ENCODE data around the gene ZIC1.

GRCh38 chr3:147422196-147422595, 13.0 kb downstream of the ZIC1 start:
- TF ChIP-seq, protein P1, sequence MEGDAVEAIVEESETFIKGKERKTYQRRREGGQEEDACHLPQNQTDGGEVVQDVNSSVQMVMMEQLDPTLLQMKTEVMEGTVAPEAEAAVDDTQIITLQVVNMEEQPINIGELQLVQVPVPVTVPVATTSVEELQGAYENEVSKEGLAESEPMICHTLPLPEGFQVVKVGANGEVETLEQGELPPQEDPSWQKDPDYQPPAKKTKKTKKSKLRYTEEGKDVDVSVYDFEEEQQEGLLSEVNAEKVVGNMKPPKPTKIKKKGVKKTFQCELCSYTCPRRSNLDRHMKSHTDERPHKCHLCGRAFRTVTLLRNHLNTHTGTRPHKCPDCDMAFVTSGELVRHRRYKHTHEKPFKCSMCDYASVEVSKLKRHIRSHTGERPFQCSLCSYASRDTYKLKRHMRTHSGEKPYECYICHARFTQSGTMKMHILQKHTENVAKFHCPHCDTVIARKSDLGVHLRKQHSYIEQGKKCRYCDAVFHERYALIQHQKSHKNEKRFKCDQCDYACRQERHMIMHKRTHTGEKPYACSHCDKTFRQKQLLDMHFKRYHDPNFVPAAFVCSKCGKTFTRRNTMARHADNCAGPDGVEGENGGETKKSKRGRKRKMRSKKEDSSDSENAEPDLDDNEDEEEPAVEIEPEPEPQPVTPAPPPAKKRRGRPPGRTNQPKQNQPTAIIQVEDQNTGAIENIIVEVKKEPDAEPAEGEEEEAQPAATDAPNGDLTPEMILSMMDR (IDR thresholded peaks at IDR 0.05), result no peak
- TF ChIP-seq POLR2A (IDR thresholded peaks at IDR 0.05), result no peak
